Urinary bladder (tissue), 4 donors: Measurements from ENCODE around the gene KIAA1958. TPM values are rescaled to one million over a fixed set of nuclear protein-coding genes. Genes with fewer than 3 reads are reported as not detected.

Experiments used
- DNase-seq: peaks from one replicate; pipeline ENCODE4 v3.0.0-alpha.2; 2015; ENCODE audit errors: extremely low spot score
- H3K27ac ChIP-seq: one replicate; pipeline ENCODE4 v1.5.1; 2013; ENCODE audit warnings: low read depth, mild to moderate bottlenecking, moderate library complexity
- H3K36me3 ChIP-seq: one replicate; pipeline ENCODE4 v1.6.1; 2013; ENCODE audit warnings: mild to moderate bottlenecking, moderate library complexity; ENCODE audit not compliant: insufficient read depth
- H3K4me1 ChIP-seq: one replicate; pipeline ENCODE4 v1.6.1; 2013; ENCODE audit warnings: mild to moderate bottlenecking, moderate library complexity; ENCODE audit not compliant: insufficient read depth
- H3K4me3 ChIP-seq: one replicate; pipeline ENCODE4 v1.5.1; 2013; ENCODE audit warnings: low read depth, low read length
- WGBS: extraction: QIAGEN DNeasy Blood & Tissue Kit; methylation state at CpG from one replicate; pipeline ENCODE4 v1.1.7; 2013; 5-methylcytosine and 5-hydroxymethylcytosine counted together
- polyA plus RNA-seq: library from polyadenylated mRNA; stranded (reverse); fragments of 200-250 nt; gene quantifications from one replicate; pipeline ENCODE4 v1.2.3, GENCODE V29; 2013
- total RNA-seq: library from RNA; depleted of rRNA; stranded (reverse); fragments of >200 nt; gene quantifications from one replicate; pipeline ENCODE4 v1.2.3, GENCODE V29; 2014
- donor health status: healthy with polysubstance abuse.
- donor health status: healthy.

The KIAA1958 gene
- total and polyA plus RNA-seq, 2 donors: 1.3 to 11.3 TPM

GRCh38 chr9:112558978-112559377 is 72.4 kb downstream of the KIAA1958 start:
- no peak overlapping the region for H3K27ac ChIP-seq
- no peaks in the 10 kb centered on the region for H3K36me3 ChIP-seq
- WGBS: 74% methylated on average over 2 of the region's 2 CpGs
- DNase-seq: no peak
- H3K4me1 ChIP-seq: no peaks in the 10 kb centered on the region
- no peak overlapping the region for H3K4me3 ChIP-seq

- no peak overlapping the region for H3K27ac ChIP-seq
- no peaks in the 10 kb centered on the region for H3K36me3 ChIP-seq
- no peak overlapping the region for H3K4me3 ChIP-seq
- H3K4me1 ChIP-seq: no peaks in the 10 kb centered on the region
- DNase-seq: no peak
- WGBS: 75% methylated on average over 5 of the region's 5 CpGs
Measured at GRCh38 chr9:112559629-112560413, 73.2 kb downstream of the KIAA1958 start.

DNA sequence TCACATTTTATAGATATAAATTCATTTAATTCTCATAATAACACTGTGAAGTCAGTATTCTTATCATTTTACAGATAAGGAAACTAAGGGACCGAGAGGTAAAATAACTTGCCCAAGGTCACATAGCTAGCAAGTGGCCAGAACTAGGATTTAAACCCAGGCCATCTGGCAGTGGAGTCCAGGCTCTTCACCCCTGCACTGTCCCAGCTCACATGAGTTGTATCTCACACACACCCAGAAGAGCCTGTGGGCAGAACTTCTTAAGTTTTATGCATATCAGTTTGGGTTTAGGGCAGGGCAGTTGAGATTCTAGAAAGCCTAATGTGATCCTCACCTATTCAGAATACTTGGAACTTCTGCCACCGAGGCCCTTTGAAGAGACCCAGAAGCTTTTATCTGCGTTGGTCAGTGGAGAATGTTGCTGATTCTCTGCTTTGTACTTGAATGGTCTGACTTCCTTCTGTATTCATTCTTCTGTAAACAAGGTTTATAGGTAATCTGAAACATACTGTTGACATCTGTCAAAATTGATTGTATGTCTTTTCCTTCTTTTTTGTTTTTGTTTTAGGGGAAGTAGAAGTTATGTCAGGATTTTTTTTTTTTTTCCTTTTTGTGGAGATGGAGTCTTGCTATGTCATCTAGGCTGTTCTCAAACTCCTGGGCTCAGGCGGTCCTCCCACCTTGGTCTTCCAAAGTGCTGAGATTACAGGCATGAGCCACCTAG is 75.8 kb downstream of the KIAA1958 start:
- H3K4me3 ChIP-seq: no peak overlapping the region
- no peaks in the 10 kb centered on the region for H3K4me1 ChIP-seq
- DNase-seq: no peak
- no peaks in the 10 kb centered on the region for H3K36me3 ChIP-seq
- 82% methylated on average over 4 of the region's 4 CpGs for WGBS
- no peak overlapping the region for H3K27ac ChIP-seq

GRCh38 chr9:112569186-112569585 is 82.6 kb downstream of the KIAA1958 start:
- Histone ChIP-seq H3K4me1 (no peaks in the 10 kb centered on the region), H3K4me3 (no peak overlapping the region), H3K36me3 (no peaks in the 10 kb centered on the region), H3K27ac (no peak overlapping the region)
- DNase-seq: no peak
- WGBS: 63% methylated on average over 2 of the region's 2 CpGs

- 77% methylated on average over 6 of the region's 6 CpGs for WGBS
- Histone ChIP-seq H3K4me1 (no peaks in the 10 kb centered on the region), H3K36me3 (no peaks in the 10 kb centered on the region), H3K27ac (no peak overlapping the region), H3K4me3 (no peak overlapping the region)
- no peak for DNase-seq
Measured at GRCh38 chr9:112570671-112571167, 84.1 kb downstream of the KIAA1958 start.

- no peaks in the 10 kb centered on the region for H3K4me1 ChIP-seq
- no peaks in the 10 kb centered on the region for H3K36me3 ChIP-seq
- H3K4me3 ChIP-seq: no peak overlapping the region
- no peak overlapping the region for H3K27ac ChIP-seq
- WGBS: 91% methylated on average over 9 of the region's 9 CpGs
- DNase-seq: no peak
Measured at GRCh38 chr9:112571624-112572355, 85.2 kb downstream of the KIAA1958 start.

GRCh38 chr9:112572416-112572815 is 85.8 kb downstream of the KIAA1958 start:
- 64% methylated on average over 3 of the region's 3 CpGs for WGBS
- no peak for DNase-seq
- no peak overlapping the region for H3K27ac ChIP-seq
- H3K4me3 ChIP-seq: no peak overlapping the region
- no peaks in the 10 kb centered on the region for H3K4me1 ChIP-seq
- no peaks in the 10 kb centered on the region for H3K36me3 ChIP-seq

GRCh38 chr9:112574008-112574407 is 87.4 kb downstream of the KIAA1958 start:
- H3K36me3 ChIP-seq: no peaks in the 10 kb centered on the region
- no peak overlapping the region for H3K27ac ChIP-seq
- DNase-seq: no peak
- WGBS: 100% methylated on average over 1 of the region's 1 CpG
- no peaks in the 10 kb centered on the region for H3K4me1 ChIP-seq
- no peak overlapping the region for H3K4me3 ChIP-seq

- H3K4me1 ChIP-seq: no peaks in the 10 kb centered on the region
- DNase-seq: no peak
- H3K36me3 ChIP-seq: no peaks in the 10 kb centered on the region
- 98% methylated on average over 8 of the region's 8 CpGs for WGBS
- H3K4me3 ChIP-seq: no peak overlapping the region
- no peak overlapping the region for H3K27ac ChIP-seq
Measured at GRCh38 chr9:112575107-112575506, 88.5 kb downstream of the KIAA1958 start.

GRCh38 chr9:112581469-112582176 is 95.0 kb downstream of the KIAA1958 start:
- 84% methylated on average over 7 of the region's 7 CpGs for WGBS
- no peak for DNase-seq
- Histone ChIP-seq H3K4me3 (no peak overlapping the region), H3K36me3 (no peaks in the 10 kb centered on the region), H3K4me1 (no peaks in the 10 kb centered on the region), H3K27ac (no peak overlapping the region)

DNA sequence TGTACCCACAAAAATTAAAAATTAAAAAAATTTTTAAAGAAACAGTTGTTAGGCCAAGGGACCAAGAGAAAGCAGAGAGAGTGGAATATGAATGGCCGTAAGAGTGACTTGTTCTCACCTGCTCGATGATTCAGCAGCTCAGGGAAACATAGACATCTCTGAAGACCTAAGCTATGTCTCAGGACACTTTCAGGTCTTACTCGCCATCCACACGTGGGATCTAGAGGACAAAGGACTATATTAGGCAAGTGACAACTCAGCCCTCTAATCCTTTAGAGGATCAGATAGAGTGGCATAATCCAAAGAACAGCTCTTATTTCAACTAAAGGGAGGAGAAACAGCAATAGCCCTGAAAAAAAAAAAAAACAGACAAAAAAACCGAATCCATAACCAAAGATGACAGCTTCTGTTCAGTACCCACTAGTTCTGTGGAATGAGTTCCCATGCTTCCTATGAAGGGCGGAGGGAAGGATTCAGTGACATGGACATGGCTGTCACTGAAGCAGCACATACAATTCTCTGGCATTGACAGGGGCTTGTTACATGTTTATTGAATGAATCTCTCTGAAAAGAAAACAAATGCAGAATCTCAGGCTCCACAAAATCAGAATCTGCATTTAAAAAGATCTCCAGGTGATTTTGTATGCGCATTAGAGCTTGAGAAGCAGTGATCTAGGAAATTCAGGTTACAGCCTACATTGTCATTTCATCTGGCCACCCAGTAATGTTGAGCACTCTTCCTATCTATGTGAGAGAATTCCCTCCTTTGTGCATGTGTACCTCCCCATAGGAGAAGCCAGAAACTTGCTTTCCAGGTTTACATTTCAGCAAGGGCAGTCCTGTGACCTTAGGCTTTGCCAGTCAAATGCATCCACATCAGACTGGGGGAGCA is 96.0 kb downstream of the KIAA1958 start:
- no peak overlapping the region for H3K4me3 ChIP-seq
- H3K36me3 ChIP-seq: no peaks in the 10 kb centered on the region
- no peak overlapping the region for H3K27ac ChIP-seq
- WGBS: 82% methylated on average over 7 of the region's 7 CpGs
- DNase-seq: no peak
- H3K4me1 ChIP-seq: no peaks in the 10 kb centered on the region

DNA sequence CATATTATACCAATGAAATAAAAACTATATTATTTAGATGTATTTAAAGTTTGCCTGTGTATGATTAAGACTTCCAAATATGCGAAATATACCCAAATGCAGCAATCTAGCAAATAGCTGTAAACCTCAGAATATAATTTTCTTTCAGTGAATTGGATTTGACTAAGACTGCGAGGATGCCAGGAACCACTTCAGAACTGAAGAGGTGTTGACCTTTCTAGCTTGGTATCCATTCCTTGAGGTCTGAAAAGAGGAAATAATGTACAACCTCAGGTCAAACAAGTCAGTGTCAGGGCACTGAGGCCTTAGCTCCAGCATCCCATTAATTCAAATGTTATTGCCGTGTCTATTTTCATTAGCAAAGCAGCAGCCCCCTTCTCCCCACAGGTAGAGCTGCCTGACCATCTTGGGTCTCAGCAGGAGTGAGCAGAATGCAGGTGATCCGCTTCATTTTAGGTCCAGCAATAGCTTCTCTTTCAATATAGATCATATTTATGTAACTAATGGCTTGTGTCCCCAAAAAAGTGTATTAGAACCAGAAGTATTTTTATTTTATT is 100.0 kb downstream of the KIAA1958 start:
- no peaks in the 10 kb centered on the region for H3K4me1 ChIP-seq
- no peak overlapping the region for H3K4me3 ChIP-seq
- WGBS: 96% methylated on average over 4 of the region's 4 CpGs
- no peak for DNase-seq
- H3K36me3 ChIP-seq: no peaks in the 10 kb centered on the region
- H3K27ac ChIP-seq: no peak overlapping the region
